HepG2 (cell line): Measurements from ENCODE around the gene CCDC88B. TPM values are rescaled to one million over a fixed set of nuclear protein-coding genes. Genes with fewer than 3 reads are reported as not detected.

ENCODE experiments used
- CBX1 ChIP-seq: IDR thresholded peaks from one replicate; pipeline ENCODE4 v1.6.1; 2016; ENCODE audit warnings: antibody characterized with exemption, low read depth
- DR1 ChIP-seq: sonication (generic); formaldehyde crosslinking; IDR thresholded peaks from 2 replicates; pipeline ENCODE4 v1.8.0; 2021; ENCODE audit warnings: mild to moderate bottlenecking, missing genetic modification reagents, inconsistent platforms
- E2F2 ChIP-seq: sonication (generic); formaldehyde crosslinking; IDR thresholded peaks from 2 replicates; pipeline ENCODE4 v1.4.0; 2020; ENCODE audit warnings: missing genetic modification reagents, borderline replicate concordance
- FOXJ3 ChIP-seq: sonication (generic); formaldehyde crosslinking; IDR thresholded peaks from 2 replicates; pipeline ENCODE4 v1.4.0; 2020; ENCODE audit warnings: missing genetic modification reagents, mild to moderate bottlenecking, borderline replicate concordance
- GABPB1 ChIP-seq: IDR thresholded peaks from 2 replicates; pipeline ENCODE4 v1.6.1; 2016; ENCODE audit warnings: mild to moderate bottlenecking, missing genetic modification reagents, moderate library complexity, missing compliant biosample characterization
- GATA4 ChIP-seq: sonication (generic); IDR thresholded peaks from 2 replicates; pipeline ENCODE4 v1.6.1; 2016; ENCODE audit warnings: antibody characterized with exemption, low read depth, borderline replicate concordance
- HDAC2 ChIP-seq: sonication (generic); formaldehyde crosslinking; IDR thresholded peaks from 2 replicates; pipeline ENCODE4 v1.4.0; 2020; ENCODE audit warnings: missing genetic modification reagents
- HIC2 ChIP-seq: sonication (generic); formaldehyde crosslinking; IDR thresholded peaks from 2 replicates; pipeline ENCODE4 v1.9.0; 2022; ENCODE audit warnings: low read depth, missing genetic modification reagents
- MAFG ChIP-seq: sonication (generic); formaldehyde crosslinking; IDR thresholded peaks from 2 replicates; pipeline ENCODE4 v1.5.1; 2020; ENCODE audit warnings: mild to moderate bottlenecking, missing genetic modification reagents
- PITX1 ChIP-seq: sonication (generic); formaldehyde crosslinking; IDR thresholded peaks from 2 replicates; pipeline ENCODE4 v1.5.1; 2020; ENCODE audit warnings: mild to moderate bottlenecking, missing genetic modification reagents
- POLR2AphosphoS5 ChIP-seq: IDR thresholded peaks from 2 replicates; pipeline ENCODE4 v1.6.1; 2012; ENCODE audit warnings: low read depth, low read length
- THAP9 ChIP-seq: sonication (generic); formaldehyde crosslinking; IDR thresholded peaks from 2 replicates; pipeline ENCODE4; 2020; ENCODE audit warnings: missing genetic modification reagents, mild to moderate bottlenecking, borderline replicate concordance
- ZNF446 ChIP-seq: sonication (generic); formaldehyde crosslinking; IDR thresholded peaks from 2 replicates; pipeline ENCODE4 v1.5.0; 2020; ENCODE audit warnings: mild to moderate bottlenecking, missing genetic modification reagents
- polyA plus RNA-seq, 8 experiments: library from polyadenylated mRNA; depleted of rRNA in 3 of 8; stranded (reverse) in 7 of 8; unstranded in 1 of 8; fragments of >200 nt; fragmentation: Illumina TruSeq in 4 of 8; extraction: Trizol in 4 of 8; gene quantifications; 2 replicates each; pipeline versions ENCODE4 v1.2.1 to v1.2.3, GENCODE V29; 2011 to 2016; ENCODE audit warnings: low read depth in 4 of 8, missing spikeins in 1 of 8, mixed read lengths in 1 of 8; ENCODE audit not compliant: insufficient read depth in 1 of 8
- total RNA-seq, 5 experiments: library from RNA; depleted of rRNA; stranded (reverse); fragments of >200 nt; fragmentation: Illumina TruSeq; extraction: Trizol; gene quantifications; 2 replicates each; pipeline ENCODE4 v1.2.3, GENCODE V29; 2016; ENCODE audit warnings: low read depth in 1 of 5
- TF ChIP-seq, protein P1 (sequence below): sonication (generic); formaldehyde crosslinking; conservative IDR thresholded peaks from 2 replicates; pipeline ENCODE4 v1.4.0; 2020; ENCODE audit warnings: mild to moderate bottlenecking, missing genetic modification reagents, moderate library complexity
- TF ChIP-seq, protein P2 (sequence below): sonication (generic); formaldehyde crosslinking; IDR thresholded peaks from 2 replicates; pipeline ENCODE4 v1.8.0; 2022; ENCODE audit warnings: missing genetic modification reagents, mild to moderate bottlenecking, inconsistent platforms, borderline replicate concordance
- TF ChIP-seq, protein P3 (sequence below): sonication (generic); formaldehyde crosslinking; IDR thresholded peaks from 2 replicates; pipeline ENCODE4 v1.8.1; 2023; ENCODE audit warnings: mild to moderate bottlenecking, missing genetic modification reagents

The CCDC88B gene
- total and polyA plus RNA-seq, 2 of the 13 experiments (the other 11 are each of a cell fraction or from before 2014, with no cell fraction given) = 3.6 to 4.8 TPM

DNA sequence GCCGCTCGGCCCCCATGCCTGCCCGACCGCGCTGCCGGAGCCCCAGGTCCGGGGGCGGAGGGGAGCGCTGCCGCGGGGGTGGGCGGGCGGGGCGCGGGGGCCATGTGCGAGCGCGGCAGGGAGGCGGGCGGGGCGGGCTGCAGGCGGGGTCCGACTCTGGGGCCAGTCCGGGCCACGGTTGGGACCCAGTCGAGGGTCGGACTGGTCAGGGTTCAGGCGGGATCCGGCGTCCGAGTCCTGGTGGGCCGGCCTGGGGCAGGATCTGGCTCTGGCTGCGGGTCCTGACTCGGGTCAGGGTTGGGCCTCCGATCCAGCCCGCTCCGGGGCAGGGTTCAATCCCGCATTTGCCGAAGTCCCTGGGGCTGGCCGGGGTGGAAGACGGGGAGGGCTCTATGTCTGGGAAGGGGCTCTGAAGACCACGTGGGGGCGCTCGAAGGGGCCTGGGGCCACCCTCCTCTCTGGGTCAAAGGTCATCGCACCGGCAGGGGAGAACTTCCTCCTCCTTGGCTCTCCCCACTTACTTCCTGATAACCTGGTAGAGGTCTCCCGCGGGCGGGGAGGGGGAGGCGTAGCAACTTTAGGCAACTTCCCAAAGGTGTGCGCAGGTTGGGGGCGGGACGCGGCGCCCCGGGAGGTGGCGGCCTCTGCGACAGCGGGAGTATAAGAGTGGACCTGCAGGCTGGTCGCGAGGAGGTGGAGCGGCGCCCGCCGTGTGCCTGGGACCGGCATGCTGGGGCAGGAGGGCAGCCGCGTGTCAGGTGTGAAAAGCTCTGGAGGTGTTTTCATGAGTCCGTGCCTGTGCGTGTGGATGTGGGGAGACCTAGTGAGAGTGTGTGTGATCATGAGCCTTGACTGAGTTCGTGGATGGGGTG lies 34.1 kb upstream of the CCDC88B start (continued):
- TF ChIP-seq, protein P1, sequence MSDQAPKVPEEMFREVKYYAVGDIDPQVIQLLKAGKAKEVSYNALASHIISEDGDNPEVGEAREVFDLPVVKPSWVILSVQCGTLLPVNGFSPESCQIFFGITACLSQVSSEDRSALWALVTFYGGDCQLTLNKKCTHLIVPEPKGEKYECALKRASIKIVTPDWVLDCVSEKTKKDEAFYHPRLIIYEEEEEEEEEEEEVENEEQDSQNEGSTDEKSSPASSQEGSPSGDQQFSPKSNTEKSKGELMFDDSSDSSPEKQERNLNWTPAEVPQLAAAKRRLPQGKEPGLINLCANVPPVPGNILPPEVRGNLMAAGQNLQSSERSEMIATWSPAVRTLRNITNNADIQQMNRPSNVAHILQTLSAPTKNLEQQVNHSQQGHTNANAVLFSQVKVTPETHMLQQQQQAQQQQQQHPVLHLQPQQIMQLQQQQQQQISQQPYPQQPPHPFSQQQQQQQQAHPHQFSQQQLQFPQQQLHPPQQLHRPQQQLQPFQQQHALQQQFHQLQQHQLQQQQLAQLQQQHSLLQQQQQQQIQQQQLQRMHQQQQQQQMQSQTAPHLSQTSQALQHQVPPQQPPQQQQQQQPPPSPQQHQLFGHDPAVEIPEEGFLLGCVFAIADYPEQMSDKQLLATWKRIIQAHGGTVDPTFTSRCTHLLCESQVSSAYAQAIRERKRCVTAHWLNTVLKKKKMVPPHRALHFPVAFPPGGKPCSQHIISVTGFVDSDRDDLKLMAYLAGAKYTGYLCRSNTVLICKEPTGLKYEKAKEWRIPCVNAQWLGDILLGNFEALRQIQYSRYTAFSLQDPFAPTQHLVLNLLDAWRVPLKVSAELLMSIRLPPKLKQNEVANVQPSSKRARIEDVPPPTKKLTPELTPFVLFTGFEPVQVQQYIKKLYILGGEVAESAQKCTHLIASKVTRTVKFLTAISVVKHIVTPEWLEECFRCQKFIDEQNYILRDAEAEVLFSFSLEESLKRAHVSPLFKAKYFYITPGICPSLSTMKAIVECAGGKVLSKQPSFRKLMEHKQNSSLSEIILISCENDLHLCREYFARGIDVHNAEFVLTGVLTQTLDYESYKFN (CRISPR knock-in tag) = peak; percentile 55
- TF ChIP-seq DR1 (CRISPR knock-in tag) (peak; percentile 53; the same call in 1 of the 2 replicates), GATA4 (no peak), FOXJ3 (CRISPR knock-in tag) (no peak), PITX1 (CRISPR knock-in tag) (peak; percentile 47; the same call in 1 of the 2 replicates), GABPB1 (CRISPR knock-in tag) (peak; percentile 82), HDAC2 (peak; percentile 33; the same call in 1 of the 2 replicates), THAP9 (CRISPR knock-in tag) (peak; percentile 39; the same call in 1 of the 2 replicates), ZNF446 (CRISPR knock-in tag) (0 out of 2 replicates have a peak, but pooled peaks have one; percentile 27), MAFG (CRISPR knock-in tag) (no peak), HIC2 (peak; percentile 30; the same call in 1 of the 2 replicates), CBX1 (peak; percentile 30), E2F2 (CRISPR knock-in tag) (no peak), POLR2AphosphoS5 (peak; percentile 47; the same call in 1 of the 2 replicates)
- TF ChIP-seq, protein P2, sequence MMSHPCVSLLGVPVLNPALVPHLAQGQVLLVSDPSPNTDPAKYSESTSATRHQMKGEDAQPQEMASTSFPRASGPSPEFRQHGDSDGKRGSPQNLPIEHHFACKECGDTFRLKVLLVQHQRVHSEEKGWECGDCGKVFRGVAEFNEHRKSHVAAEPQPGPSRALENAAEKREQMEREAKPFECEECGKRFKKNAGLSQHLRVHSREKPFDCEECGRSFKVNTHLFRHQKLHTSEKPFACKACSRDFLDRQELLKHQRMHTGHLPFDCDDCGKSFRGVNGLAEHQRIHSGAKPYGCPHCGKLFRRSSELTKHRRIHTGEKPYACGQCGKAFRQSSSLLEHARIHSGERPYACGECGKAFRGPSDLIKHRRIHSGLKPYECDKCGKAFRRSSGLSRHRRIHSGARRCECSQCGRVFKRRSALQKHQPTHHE (CRISPR knock-in tag) = peak; percentile 53; the same call in 1 of the 2 replicates
- TF ChIP-seq, protein P3, sequence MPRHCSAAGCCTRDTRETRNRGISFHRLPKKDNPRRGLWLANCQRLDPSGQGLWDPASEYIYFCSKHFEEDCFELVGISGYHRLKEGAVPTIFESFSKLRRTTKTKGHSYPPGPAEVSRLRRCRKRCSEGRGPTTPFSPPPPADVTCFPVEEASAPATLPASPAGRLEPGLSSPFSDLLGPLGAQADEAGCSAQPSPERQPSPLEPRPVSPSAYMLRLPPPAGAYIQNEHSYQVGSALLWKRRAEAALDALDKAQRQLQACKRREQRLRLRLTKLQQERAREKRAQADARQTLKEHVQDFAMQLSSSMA = 0 out of 2 replicates have a peak, but pooled peaks have one; percentile 15
